Erythroblast (primary cell): ENCODE measurements around the gene AAK1.

Experiments
- GATA1 ChIP-seq: IDR thresholded peaks from 2 replicates; pipeline ENCODE4 v1.6.1; 2011; ENCODE audit warnings: low read depth, mild to moderate bottlenecking, control low read depth, low read length, moderate library complexity
- POLR2A ChIP-seq: IDR thresholded peaks from 2 replicates; pipeline ENCODE4 v1.6.1; 2011; ENCODE audit warnings: mild to moderate bottlenecking, low read length

- TF ChIP-seq POLR2A = no peak
- TF ChIP-seq GATA1 = no peak
Observed at GRCh38 chr2:69594341-69594740, 49.2 kb downstream of the AAK1 start.
